H1 (cell line): ENCODE measurements around the gene ERCC1. TPM values are rescaled to one million over a fixed set of nuclear protein-coding genes. Genes with fewer than 3 reads are reported as not detected.

ENCODE experiments used
- BACH1 ChIP-seq: IDR thresholded peaks from 2 replicates; pipeline ENCODE4 v1.6.1; 2012; ENCODE audit warnings: low read length, improper control_type of control experiment
- POLR2AphosphoS5 ChIP-seq: IDR thresholded peaks from 2 replicates; pipeline ENCODE4 v1.6.1; 2011; ENCODE audit warnings: low read depth, low read length
- RBBP5 ChIP-seq: IDR thresholded peaks from 2 replicates; pipeline ENCODE4 v1.7.1; 2012; ENCODE audit warnings: low read depth, mild to moderate bottlenecking, inconsistent platforms, low read length, moderate library complexity, borderline replicate concordance
- SUZ12 ChIP-seq: fragments of 200-600 bp; sonication (generic); IDR thresholded peaks from 2 replicates; pipeline ENCODE4 v1.6.1; 2012; ENCODE audit warnings: mild to moderate bottlenecking, inconsistent platforms, low read length, moderate library complexity, mixed read lengths
- polyA plus RNA-seq, 7 experiments: library from polyadenylated mRNA; depleted of rRNA in 3 of 7; stranded (reverse) in 5 of 7; unstranded in 2 of 7; fragments of >200 nt in 5 of 7; fragments of 200-250 nt in 2 of 7; gene quantifications; 1 replicate in 5 of 7; 2 replicates in 1 of 7; 4 replicates in 1 of 7; pipeline versions ENCODE4 v1.2.1 to v1.2.3, GENCODE V29; 2011 to 2013; ENCODE audit warnings: missing spikeins in 2 of 7, mixed read lengths in 2 of 7
- total RNA-seq: library from RNA; stranded (reverse); fragmentation: NEBNext Ultra II Directional; extraction: Animal tissue kit (Norgen Biotek cat#: 25700); gene quantifications from 2 replicates; pipeline ENCODE4 v1.2.1, GENCODE V29; 2021

Gene ERCC1
- total and polyA plus RNA-seq, 2 of the 8 experiments (the other 6 are each of a cell fraction or from before 2014, with no cell fraction given): 44.7 to 94.2 TPM

- no peak for TF ChIP-seq POLR2AphosphoS5
- TF ChIP-seq RBBP5: no peak
- TF ChIP-seq SUZ12: no peak
- no peak for TF ChIP-seq BACH1
Measured at GRCh38 chr19:45420356-45420755, 3.4 kb downstream of the ERCC1 start (continued).
